ENCODE data around the gene CDH13.

DNA sequence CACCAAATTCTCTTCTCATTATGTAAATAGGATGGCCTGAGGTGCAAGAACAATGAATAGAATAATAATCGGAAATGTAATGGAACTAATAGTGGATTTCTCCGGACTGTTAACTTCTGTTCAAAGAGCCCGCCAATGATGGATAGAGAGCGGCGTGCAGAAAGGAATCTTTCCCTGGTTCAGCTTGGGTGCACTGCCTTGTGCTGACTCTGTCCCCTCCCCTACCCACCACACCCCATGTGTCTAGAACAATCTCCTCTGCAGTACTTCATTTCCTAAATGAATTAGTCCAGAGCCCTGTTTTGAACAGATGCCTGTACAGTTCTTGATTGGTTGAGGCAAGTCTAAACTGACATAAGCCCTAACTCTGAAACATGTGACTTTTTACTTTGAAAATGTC lies 125.4 kb downstream of the CDH13 start:
- TF ChIP-seq GATA2 (IDR thresholded peaks at IDR 0.05; ENCODE audit: low read depth, low read length) (no peak), GATA3 (IDR thresholded peaks at IDR 0.05; ENCODE audit: low read depth, low read length) (no peak)

Data from SH-SY5Y (cell line).